Kidney (tissue), 14 donors: ENCODE data around the gene ZMAT3. TPM values are rescaled to one million over a fixed set of nuclear protein-coding genes. Genes with fewer than 3 reads are reported as not detected.

Experiments used
- DNase-seq, 5 donors: peaks; one replicate each; pipeline ENCODE4 v3.0.0-alpha.2; 2013 to 2020
- FAIRE-seq: peaks from 2 replicates; lab custom pipeline; 2012; peaks lifted over from hg19 to GRCh38; lab: Jason Lieb, UNC
- H3K27ac ChIP-seq, 2 donors: one replicate each; pipeline ENCODE4 v1.7.0; 2013; ENCODE audit warnings: low read depth in 2 of 2, low read length in 2 of 2, inconsistent platforms in 1 of 2
- H3K27me3 ChIP-seq: one replicate; pipeline ENCODE4 v1.7.1; 2013; ENCODE audit warnings: low read length, inconsistent platforms; ENCODE audit not compliant: control insufficient read depth, insufficient read depth
- H3K36me3 ChIP-seq, 3 donors: one replicate each; pipeline versions ENCODE4 v1.7.0 to v1.7.1; 2013; ENCODE audit warnings: low read length in 3 of 3, control low read depth in 1 of 3, inconsistent platforms in 1 of 3; ENCODE audit not compliant: insufficient read depth in 3 of 3, control insufficient read depth in 2 of 3
- H3K4me1 ChIP-seq, 3 donors: one replicate each; pipeline versions ENCODE4 v1.7.0 to v1.7.1; 2013; ENCODE audit warnings: low read length in 3 of 3, inconsistent platforms in 1 of 3, low read depth in 1 of 3; ENCODE audit not compliant: control insufficient read depth in 2 of 3, insufficient read depth in 2 of 3
- H3K4me3 ChIP-seq, 3 donors: one replicate each; pipeline versions ENCODE4 v1.7.0 to v1.8.1; 2013; ENCODE audit warnings: low read length in 3 of 3, control low read depth in 1 of 3, inconsistent platforms in 1 of 3
- H3K9ac ChIP-seq, 3 donors: one replicate each; pipeline versions ENCODE4 v1.7.0 to v1.7.1; 2013; ENCODE audit warnings: low read length in 3 of 3, control low read depth in 1 of 3, inconsistent platforms in 1 of 3
- H3K9me3 ChIP-seq, 3 donors: one replicate each; pipeline versions ENCODE4 v1.7.0 to v1.7.1; 2013; ENCODE audit warnings: low read length in 3 of 3, control low read depth in 1 of 3, inconsistent platforms in 1 of 3; ENCODE audit not compliant: control insufficient read depth in 2 of 3, insufficient read depth in 1 of 3
- CTCF ChIP-seq: IDR thresholded peaks from 3 replicates; pipeline ENCODE4 v1.5.1; 2012; ENCODE audit warnings: mild to moderate bottlenecking, moderate library complexity, borderline replicate concordance; ENCODE audit not compliant: insufficient read depth; ENCODE audit errors: extremely low read depth
- intact Hi-C: fragments of 100-400 bp; cut with DNase I; formaldehyde crosslinking; loops from one replicate; pipeline ENCODE4 v1.11.1; 2022
- polyA plus RNA-seq: library from polyadenylated mRNA; stranded (reverse); fragments of 350-450 nt; fragmentation: Illumina TruSeq; extraction: RNeasy Lipid Tissue Mini Kit (QIAGEN cat#74804); gene quantifications from one replicate; pipeline ENCODE4 v1.2.3, GENCODE V29; 2014; ENCODE audit warnings: low read depth, low replicate concordance; ENCODE audit not compliant: insufficient read depth
- total RNA-seq: library from RNA; stranded (reverse); fragmentation: NEBNext Ultra II Directional; extraction: Animal tissue kit (Norgen Biotek cat#: 25700); gene quantifications from one replicate; pipeline ENCODE4 v1.2.1, GENCODE V29; 2021
- donor health status: control.
- donor health status: control.
- donor health status: control.
- donor health status: control.
- donor health status: control.
- donor health status: DM: yes; HTN: yes; CAD: no.
- donor health status: Normal renal cell carcinoma (clear cell type).

The ZMAT3 gene
- total and polyA plus RNA-seq, 2 donors from 2014 or later, result 4.2 to 26.1 TPM

GRCh38 chr3:179037351-179037750, 34.3 kb downstream of the ZMAT3 start:
- no peak overlapping the region for H3K4me3 ChIP-seq
- no peaks in the 10 kb centered on the region for H3K36me3 ChIP-seq
- no peaks in the 10 kb centered on the region for H3K4me1 ChIP-seq
- TF ChIP-seq CTCF, result no peak
- intact Hi-C loops, result no loop called here
- H3K9me3 ChIP-seq, result no peaks in the 10 kb centered on the region
- peak in 1 of 5 donors; percentile 79 for DNase-seq
- H3K27ac ChIP-seq, result no peak overlapping the region
- no peak for FAIRE-seq
- no peak overlapping the region for H3K9ac ChIP-seq
- H3K27me3 ChIP-seq, result no peaks in the 10 kb centered on the region

GRCh38 chr3:179036626-179037300, 34.8 kb downstream of the ZMAT3 start:
- intact Hi-C loops, result no loop called here
- no peak for TF ChIP-seq CTCF
- FAIRE-seq, result no peak

GRCh38 chr3:179036226-179036625, 35.4 kb downstream of the ZMAT3 start:
- no peak for TF ChIP-seq CTCF
- Histone ChIP-seq H3K4me3 (no peak overlapping the region), H3K9ac (no peak overlapping the region), H3K27me3 (no peaks in the 10 kb centered on the region), H3K27ac (no peak overlapping the region), H3K36me3 (no peaks in the 10 kb centered on the region), H3K9me3 (no peaks in the 10 kb centered on the region), H3K4me1 (no peaks in the 10 kb centered on the region)
- no peak for FAIRE-seq
- intact Hi-C loops, result no loop called here
- DNase-seq, result no peak

More at GRCh38 chr3:179036626-179037300, 34.8 kb downstream of the ZMAT3 start:
- no peaks in the 10 kb centered on the region for H3K9me3 ChIP-seq
- DNase-seq, result no peak
- H3K36me3 ChIP-seq, result no peaks in the 10 kb centered on the region
- H3K27ac ChIP-seq, result no peak overlapping the region
- H3K4me1 ChIP-seq, result no peaks in the 10 kb centered on the region
- no peaks in the 10 kb centered on the region for H3K27me3 ChIP-seq
- no peak overlapping the region for H3K4me3 ChIP-seq
- H3K9ac ChIP-seq, result no peak overlapping the region
